Mucosa of descending colon (tissue), 3 donors: Measurements from ENCODE around the gene ANKMY1. TPM values are rescaled to one million over a fixed set of nuclear protein-coding genes. Genes with fewer than 3 reads are reported as not detected.

ENCODE experiments used
- ATAC-seq: fragments of 200-7000 bp; cut with Tn5 transposase; one replicate; pipeline ENCODE4 v1.9.1; 2020; ENCODE audit warnings: mild to moderate bottlenecking, moderate library complexity
- DNase-seq, 3 donors: peaks; one replicate each; pipeline ENCODE4 v3.0.0-alpha.2; 2020
- H3K36me3 ChIP-seq: fragments of 200-600 bp; one replicate; pipeline ENCODE4 v1.8.0; 2021; ENCODE audit warnings: low read depth, mild to moderate bottlenecking
- H3K4me1 ChIP-seq: fragments of 200-600 bp; one replicate; pipeline ENCODE4 v1.8.0; 2021; ENCODE audit warnings: low read depth, mild to moderate bottlenecking
- H3K4me3 ChIP-seq: fragments of 200-600 bp; one replicate; pipeline ENCODE4 v1.8.0; 2021; ENCODE audit warnings: mild to moderate bottlenecking
- H3K9me3 ChIP-seq: fragments of 200-600 bp; one replicate; pipeline ENCODE4 v1.8.0; 2021; ENCODE audit warnings: mild to moderate bottlenecking
- intact Hi-C, 2 donors: fragments of 100-400 bp; cut with DNase I in 1 of 2; cut with micrococcal nuclease in 1 of 2; formaldehyde crosslinking; loops; one replicate each; pipeline versions ENCODE4 v1.11.0 to v1.11.1; 2022; cut with DNase I, micrococcal nuclease
- total RNA-seq, 3 donors: library from RNA; stranded (reverse); fragmentation: NEBNext Ultra II Directional in 2 of 3; extraction: Animal tissue kit (Norgen Biotek cat#: 25700) in 2 of 3; gene quantifications; one replicate each; pipeline versions ENCODE4 v1.2.1 to v1.2.4, GENCODE V29; 2021 to 2023
- TF ChIP-seq, protein P1 (sequence below): fragments of 200-600 bp; IDR thresholded peaks from one replicate; pipeline ENCODE4 v1.8.0; 2022; ENCODE audit warnings: antibody characterized with exemption, mild to moderate bottlenecking
- donor health status: DM: no; HTN: no; CAD: no; lungs with moderate emphysema.
- donor health status: DM: no; HTN: no; CAD: no.
- donor health status: DM: no; HTN: yes; CAD: no.

ANKMY1 gene
- total RNA-seq, 3 donors from 2014 or later, result 23.0 to 32.7 (median 23.5) TPM

DNA sequence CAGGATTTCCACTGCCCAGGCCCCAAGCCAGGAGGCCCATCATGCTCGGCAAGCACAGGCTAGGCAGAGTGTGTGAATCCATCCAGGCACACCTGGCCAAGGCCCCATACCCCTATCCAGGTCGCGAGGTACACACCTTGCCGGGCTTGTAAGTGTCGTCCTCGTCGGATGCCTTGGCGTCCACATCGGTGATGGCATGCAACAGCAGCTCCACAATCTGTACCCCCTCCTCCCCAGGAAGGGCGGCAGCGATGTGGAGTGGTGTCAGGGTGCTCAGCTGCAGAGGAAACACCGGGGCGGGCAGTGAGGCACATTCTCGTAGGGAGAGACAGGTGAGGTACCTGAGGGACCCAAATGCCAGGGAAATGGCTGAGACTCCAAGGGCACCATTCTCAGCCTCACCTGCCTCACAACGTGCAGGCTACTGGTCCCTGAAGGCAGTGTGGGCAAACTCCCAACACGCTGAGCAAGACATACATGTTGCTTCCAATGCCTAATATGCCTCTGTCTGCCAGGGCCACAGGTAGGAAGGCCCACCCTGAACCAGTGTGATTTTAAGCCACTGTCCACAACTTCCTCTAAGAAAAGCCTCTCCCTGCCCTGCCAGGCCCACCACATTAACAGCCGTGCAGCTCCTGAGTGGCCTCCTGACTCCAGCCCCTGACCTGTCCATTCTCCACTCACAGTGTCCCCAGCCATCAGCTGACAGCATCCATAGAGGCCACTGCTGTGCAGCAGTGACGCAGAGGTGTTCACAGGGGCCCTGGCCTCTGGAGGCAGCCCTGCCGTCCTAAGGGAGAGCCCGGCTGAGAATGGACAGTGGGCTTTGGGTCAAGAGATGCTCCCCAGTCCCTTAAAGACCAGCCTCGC is 44.9 kb downstream of the ANKMY1 start:
- no peak for ATAC-seq
- H3K4me3 ChIP-seq, result no peak overlapping the region
- no peaks in the 10 kb centered on the region for H3K36me3 ChIP-seq
- TF ChIP-seq, protein P1, sequence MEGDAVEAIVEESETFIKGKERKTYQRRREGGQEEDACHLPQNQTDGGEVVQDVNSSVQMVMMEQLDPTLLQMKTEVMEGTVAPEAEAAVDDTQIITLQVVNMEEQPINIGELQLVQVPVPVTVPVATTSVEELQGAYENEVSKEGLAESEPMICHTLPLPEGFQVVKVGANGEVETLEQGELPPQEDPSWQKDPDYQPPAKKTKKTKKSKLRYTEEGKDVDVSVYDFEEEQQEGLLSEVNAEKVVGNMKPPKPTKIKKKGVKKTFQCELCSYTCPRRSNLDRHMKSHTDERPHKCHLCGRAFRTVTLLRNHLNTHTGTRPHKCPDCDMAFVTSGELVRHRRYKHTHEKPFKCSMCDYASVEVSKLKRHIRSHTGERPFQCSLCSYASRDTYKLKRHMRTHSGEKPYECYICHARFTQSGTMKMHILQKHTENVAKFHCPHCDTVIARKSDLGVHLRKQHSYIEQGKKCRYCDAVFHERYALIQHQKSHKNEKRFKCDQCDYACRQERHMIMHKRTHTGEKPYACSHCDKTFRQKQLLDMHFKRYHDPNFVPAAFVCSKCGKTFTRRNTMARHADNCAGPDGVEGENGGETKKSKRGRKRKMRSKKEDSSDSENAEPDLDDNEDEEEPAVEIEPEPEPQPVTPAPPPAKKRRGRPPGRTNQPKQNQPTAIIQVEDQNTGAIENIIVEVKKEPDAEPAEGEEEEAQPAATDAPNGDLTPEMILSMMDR, result no peak
- no peaks in the 10 kb centered on the region for H3K4me1 ChIP-seq
- no peaks in the 10 kb centered on the region for H3K9me3 ChIP-seq
- DNase-seq, result no peak
- intact Hi-C loops, result no loop called here

DNA sequence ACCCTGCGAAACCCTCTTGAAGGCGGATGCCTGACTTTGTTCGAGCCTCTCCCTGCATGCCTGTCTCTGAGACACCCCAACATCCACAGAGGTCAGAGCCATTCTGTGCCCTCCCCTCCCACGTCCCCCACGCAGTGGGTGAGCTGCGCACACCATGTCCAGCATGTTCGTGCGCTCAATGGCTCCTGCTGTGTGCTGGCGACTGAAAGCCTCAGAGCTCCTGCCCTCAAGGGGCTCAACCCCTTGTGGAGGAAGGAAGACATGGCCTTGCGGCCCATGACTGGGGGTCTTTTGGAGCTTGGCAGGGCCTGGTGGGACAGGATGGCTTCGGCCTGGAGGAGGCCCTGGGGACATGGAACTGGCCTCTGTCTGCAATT is 45.7 kb downstream of the ANKMY1 start:
- Histone ChIP-seq H3K4me1 (no peaks in the 10 kb centered on the region), H3K36me3 (no peaks in the 10 kb centered on the region), H3K4me3 (no peak overlapping the region), H3K9me3 (no peaks in the 10 kb centered on the region)
- TF ChIP-seq, protein P1, result no peak
- DNase-seq (no peak), ATAC-seq (no peak)
- intact Hi-C loops, result no loop called here

DNA sequence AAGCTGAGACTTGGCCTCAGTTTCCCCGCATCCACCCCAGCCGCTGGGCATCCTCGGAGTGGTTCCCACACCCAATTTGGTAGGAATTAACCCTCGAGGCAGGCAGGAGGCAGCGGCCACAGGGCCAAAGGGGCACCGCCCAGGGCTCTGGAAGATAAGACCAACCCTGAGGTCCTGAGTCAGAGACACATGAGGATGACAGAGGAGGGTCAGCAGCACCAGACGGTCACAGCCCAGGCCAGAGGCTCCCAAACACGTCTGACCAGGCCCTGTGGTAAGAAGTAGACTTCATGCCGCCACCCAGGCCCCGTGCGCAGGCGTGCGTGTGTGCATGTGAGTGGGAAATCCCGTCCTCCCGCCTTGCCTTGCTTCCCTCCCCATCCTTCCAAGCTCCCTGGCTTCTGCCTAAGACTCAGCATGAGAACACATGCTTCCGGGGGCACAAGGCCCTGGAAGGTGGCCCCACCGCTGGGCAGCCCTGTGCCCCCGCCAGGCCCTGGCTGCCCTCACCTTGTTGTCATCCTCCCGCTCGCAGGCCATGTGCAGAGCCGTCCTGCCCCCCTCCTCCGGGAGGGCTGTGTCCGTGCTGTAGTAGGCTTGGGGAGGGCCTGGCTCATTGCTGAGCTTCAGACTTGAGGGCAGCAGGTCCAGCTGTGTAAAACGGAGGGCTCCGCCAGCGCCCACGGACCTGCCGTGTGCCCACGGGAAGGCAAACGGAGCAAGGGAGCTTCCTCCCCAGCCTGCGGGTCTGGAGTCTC is 46.3 kb downstream of the ANKMY1 start:
- H3K4me3 ChIP-seq, result no peak overlapping the region
- H3K4me1 ChIP-seq, result no peaks in the 10 kb centered on the region
- H3K36me3 ChIP-seq, result no peaks in the 10 kb centered on the region
- intact Hi-C loops, result no loop called here
- DNase-seq, result no peak
- TF ChIP-seq, protein P1, result no peak
- no peak for ATAC-seq
- H3K9me3 ChIP-seq, result no peaks in the 10 kb centered on the region

DNA sequence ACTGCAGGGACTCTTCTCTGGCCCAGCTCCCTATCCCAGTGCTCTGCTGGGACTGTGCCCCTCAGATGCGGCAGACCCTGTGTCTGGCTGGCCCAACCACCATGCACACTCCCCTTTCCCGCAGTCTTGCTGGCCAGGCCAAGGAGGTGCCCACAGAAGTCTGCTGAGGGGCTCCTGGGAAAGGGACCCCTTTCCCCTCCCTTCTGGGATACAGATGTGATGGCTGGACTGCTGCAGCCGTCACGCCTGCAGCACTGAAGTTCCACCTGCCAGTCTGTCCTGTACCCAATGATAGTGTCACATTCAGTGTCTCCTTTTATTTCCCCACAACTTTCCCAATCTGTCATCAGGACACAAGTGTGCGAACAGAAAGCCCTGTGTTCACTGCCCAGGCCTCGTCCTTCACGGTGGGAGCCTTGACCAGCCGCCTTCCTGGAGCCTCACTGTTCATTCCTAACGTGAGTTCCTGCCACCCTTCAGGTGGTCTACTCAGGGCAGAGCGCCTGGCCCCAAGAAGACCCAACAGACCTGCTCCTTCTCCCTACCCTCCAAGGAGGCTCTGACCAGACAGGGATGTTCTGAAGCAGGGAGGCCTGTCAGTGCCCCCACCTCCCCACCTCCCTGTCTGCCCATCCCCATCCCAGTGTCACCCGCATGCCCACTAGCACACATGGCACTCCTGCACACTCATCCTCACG is 47.1 kb downstream of the ANKMY1 start:
- no peak overlapping the region for H3K4me3 ChIP-seq
- TF ChIP-seq, protein P1, result no peak
- DNase-seq (no peak), ATAC-seq (no peak)
- H3K9me3 ChIP-seq, result no peaks in the 10 kb centered on the region
- intact Hi-C loops, result no loop called here
- no peaks in the 10 kb centered on the region for H3K4me1 ChIP-seq
- H3K36me3 ChIP-seq, result no peaks in the 10 kb centered on the region

DNA sequence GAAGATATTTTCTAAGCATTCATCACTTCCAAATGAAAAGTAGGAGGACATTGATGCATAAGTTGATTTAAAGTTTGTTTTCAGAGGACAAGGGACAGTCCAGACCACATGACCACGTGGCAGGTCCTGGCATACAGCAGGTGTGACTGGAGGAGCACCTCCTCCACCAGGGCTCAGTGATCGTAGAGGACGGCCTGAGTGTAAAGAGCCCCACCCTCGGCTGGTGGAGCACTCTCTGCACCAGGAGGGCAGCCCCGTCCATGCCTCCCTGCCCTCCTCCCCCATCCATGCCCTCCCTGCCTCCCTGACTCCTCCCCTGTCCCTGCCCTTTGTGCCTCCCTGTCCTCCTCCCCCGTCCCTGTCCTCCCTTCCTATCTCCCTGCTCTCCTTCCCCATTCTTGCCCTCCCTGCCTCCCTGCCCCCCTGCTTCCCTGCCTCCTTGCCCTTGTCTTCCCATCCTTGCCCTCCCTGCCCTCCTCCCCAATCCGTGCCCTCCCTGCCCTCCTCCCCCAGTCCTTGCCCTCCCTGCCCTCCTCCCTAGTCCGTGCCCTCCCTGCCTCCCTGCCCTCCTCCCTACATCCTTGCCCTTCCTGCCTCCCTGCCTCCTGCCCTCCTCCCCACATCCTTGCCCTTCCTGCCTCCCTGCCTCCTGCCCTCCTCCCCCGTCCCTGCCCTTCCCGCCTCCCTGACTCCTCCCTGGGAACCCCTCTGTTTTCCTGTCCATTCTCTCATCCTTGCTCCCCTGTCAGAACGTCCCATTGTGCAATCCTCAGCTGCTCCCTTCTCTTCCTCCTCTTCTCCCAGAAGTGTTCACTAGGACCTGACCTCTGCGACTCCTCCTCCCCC is 47.9 kb downstream of the ANKMY1 start:
- TF ChIP-seq, protein P1, result no peak
- Histone ChIP-seq H3K36me3 (no peaks in the 10 kb centered on the region), H3K4me1 (no peaks in the 10 kb centered on the region), H3K9me3 (no peaks in the 10 kb centered on the region), H3K4me3 (no peak overlapping the region)
- ATAC-seq, result no peak
- no peak for DNase-seq
- intact Hi-C loops, result no loop called here
